Activated CD4-positive, alpha-beta T cell treated with anti-CD3 and anti-CD28 coated beads, Interleukin-2, amount 50 U/mL, for 4 hours (primary cell): ENCODE data around the gene CCDC148.
"Not testable (repeated sequence)": the region's sequence is repeated elsewhere in the genome, so short reads cannot be mapped to it uniquely, and the experiment has no call there.

Experiments
- DNase-seq, 2 experiments: peaks; one replicate each; pipeline ENCODE4 v3.0.0-alpha.2; 2020

The CCDC148 gene

GRCh38 chr2:158413581-158413980, 43.0 kb downstream of the CCDC148 start:
- no peak for DNase-seq

DNA sequence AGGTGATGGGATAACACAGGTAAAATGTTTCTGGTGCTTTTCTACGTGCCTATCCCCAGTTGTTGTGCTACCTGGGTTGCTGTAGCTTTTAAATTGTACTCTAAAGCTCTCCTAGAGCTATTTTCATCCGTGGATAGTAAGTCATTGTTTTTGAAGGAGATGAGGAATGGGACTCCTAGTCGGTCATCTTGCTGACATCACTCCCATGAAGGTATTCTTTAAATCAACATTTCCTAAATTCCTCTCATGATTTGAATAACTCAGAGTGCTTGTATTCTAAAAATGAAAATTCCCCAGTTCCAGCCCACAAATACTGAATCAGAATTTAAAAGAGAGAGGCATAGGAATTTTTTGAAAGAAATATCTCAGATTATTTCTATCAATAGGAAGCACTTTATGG, 44.3 kb downstream of the CCDC148 start:
- DNase-seq = no peak

DNA sequence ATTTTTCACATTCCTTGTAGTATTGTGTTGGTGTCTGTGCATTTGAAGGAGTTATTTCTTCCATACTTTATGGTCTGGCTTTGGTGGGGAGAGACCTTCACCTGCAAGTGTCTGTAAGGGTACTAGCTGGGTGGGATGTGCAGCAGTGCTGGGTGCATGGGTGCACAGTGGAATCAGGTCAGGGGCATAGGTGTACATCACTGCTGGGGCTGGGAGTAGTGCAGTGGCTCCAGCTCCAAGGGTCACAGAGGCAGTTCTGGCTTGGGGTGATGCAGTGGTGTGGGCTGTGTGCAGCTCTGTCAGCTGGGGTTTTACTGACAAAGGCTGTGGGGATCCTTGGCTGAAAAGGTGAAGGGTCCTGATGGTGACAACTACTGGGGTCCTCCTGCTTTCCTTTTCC, 44.8 kb downstream of the CCDC148 start:
- no peak for DNase-seq

GRCh38 chr2:158410132-158410531, 46.4 kb downstream of the CCDC148 start:
- DNase-seq = no peak

- no peak for DNase-seq
Observed at GRCh38 chr2:158407031-158407430, 49.5 kb downstream of the CCDC148 start.

- DNase-seq = no peak
Observed at GRCh38 chr2:158405341-158405740, 51.2 kb downstream of the CCDC148 start.

DNA sequence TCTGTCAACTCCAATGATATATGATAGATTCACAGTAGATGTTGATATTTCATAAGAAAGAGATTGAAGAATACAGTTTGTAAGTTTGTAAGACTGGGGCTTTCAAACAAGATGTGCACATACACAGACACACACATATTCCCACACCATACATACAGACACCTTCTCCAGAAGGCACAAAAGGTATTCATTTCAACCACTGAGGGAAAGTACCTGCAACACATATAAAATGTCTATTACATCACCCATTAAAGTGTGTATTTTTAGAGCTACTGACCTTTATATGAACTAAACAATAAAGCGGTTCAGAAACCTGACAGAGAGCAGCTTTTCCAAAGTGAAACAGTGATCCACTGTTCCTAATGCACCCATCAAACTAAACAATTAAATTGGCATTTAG, 53.3 kb downstream of the CCDC148 start:
- no peak for DNase-seq

- DNase-seq = no peak
Observed at GRCh38 chr2:158402665-158403064, 53.9 kb downstream of the CCDC148 start.

DNA sequence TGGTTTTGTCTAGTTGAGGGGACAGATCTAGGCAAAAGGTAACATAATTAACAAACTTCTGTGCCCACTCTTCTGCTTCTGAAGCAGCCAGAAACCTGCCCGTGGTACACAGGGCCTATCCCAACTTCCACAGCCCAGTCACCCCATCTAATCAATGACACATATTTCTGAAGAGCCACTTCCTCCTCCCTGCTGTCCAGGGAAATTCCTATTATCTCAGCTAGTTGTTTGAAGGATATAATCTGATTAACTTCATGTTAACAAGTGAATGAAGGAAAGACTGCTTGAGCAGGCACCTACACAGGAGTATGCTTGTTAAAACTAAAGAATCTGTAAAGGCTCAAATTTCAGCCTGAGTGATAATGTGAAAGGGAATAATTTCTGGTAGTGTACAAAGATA, 61.4 kb downstream of the CCDC148 start:
- no peak for DNase-seq

DNA sequence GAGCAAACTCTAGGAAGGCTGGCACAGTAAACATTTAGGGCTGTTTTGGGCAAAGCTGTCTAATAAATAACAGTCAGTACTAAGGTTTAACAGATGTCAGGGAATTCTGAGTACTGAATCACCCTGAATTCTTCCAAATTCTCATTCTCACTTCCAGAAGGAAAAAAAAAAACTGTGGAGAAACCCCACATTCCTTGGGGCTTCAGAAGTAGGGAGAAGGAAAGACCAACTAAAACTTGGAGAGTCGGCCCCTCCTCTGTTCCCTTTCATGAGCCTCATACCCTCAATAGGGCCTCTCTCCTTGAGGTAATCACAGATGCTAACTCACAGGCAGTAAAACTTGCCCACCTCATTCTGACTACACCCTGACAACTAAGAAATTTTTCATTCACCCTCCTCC, 62.1 kb downstream of the CCDC148 start:
- DNase-seq = no peak

DNA sequence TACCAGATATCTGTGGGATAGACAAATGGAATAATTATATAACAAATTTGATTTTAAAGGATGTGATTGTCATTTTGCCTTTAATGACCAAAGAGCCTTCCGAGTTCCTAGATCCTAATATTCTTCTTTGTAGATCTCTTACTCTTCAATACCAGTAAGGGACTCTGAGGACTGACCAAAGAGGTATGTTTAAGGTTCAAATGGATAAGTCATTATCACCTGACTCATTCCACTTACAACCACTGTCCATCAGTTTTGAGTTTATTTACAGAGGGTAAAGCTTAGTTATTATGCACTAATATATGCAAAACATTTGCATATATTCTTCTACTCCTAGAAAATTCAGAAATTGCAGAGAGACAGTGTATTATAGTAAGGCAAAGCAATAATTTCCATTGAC, 62.7 kb downstream of the CCDC148 start:
- no peak for DNase-seq

DNA sequence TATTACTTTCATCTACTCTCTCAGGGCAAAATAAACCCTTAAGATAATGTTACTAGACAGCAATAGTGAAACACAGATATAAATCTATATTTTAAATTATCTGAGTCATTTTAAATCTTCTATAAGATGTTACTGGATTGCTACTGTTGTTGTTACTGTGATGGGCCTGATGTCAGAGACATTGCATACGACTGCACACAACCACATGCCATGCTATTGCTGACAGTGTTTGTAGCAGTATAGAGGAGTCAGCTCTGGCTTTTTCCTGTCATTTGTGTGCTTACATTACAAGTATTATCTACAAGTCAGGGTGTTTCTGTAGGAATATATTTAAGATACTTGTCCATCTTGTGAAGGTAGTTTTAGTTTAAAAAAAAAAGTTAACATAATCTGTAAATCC, 63.9 kb downstream of the CCDC148 start:
- no peak for DNase-seq

DNA sequence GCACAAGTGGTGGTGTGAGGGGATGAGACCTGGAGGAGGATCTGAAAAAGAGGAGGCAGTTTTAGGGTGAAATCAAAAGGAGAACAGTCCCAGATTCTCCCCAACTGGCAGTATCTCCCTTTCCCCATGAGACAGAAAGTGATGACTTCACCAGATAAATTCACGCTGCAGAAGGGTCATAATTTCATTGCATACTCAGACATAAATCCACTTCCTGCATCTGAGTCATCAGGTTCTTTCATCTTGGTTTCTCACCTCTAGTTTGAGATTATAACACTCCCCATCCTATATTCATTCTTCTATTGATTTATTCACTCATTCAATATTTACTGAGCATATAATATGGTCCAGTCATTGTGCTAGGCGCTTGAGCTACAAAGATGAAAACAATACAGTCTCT, 64.7 kb downstream of the CCDC148 start:
- no peak for DNase-seq

GRCh38 chr2:158391361-158391760, 65.2 kb downstream of the CCDC148 start:
- DNase-seq = no peak

- no peak for DNase-seq
Observed at GRCh38 chr2:158388159-158388558, 68.4 kb downstream of the CCDC148 start.

DNA sequence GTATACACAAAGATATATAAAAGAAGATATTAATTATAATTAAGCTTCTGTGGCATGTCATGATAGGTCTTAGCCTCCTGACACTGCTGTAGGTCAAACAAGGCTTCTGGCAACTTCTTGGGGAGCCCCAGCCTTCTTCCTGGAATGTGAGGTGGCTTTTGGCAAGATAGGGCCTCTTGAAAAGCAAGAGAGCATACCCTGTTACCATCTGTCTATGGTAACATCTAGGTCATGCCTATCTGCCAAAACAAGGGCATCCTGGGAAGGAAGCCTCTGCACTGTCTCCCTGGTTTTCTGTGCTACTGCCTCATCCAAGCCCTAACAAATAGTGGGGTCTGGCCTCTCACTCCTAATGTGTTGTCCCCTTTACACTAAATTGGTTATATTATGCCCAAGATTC, 70.9 kb downstream of the CCDC148 start:
- DNase-seq = no peak

DNA sequence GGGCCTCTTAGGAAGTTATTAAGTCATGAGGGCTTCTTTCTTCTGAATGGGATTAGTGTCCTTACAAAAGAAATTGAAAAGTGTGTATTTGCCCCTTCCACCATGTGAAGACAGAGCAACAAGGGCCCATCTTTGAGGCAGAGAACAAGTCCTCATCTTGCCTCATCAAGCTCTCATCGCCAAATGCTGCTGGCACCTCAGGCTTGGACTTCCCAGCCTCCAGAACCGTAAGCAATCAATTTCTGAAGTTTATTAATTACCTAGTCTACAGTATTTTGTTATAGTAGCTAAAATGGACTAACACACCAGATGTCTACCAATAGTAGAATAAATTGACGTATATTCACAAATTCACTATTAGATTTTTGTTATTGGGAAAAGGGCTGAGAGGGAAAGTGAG, 74.6 kb downstream of the CCDC148 start:
- DNase-seq = no peak

DNA sequence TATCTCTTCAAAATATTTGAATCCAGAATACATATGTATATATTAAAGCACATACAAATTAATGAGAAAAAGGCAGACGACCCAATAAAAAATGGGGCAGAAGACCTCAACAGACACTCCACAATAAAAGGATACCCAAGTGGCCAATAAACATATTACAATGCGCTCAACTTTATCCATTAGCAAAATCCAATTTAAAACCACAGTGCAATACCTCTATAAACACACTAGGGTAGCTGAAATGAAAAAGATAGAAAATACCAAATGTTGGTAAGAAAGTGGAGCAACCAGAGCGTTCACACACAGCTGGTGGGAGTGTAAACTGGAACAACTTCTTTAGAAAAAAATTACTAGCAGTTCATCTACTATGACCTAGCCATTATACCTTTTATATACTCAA, 75.3 kb downstream of the CCDC148 start:
- DNase-seq = no peak

GRCh38 chr2:158380746-158381145, 75.8 kb downstream of the CCDC148 start:
- DNase-seq = no peak

GRCh38 chr2:158378926-158379325, 77.6 kb downstream of the CCDC148 start:
- DNase-seq = no peak

DNA sequence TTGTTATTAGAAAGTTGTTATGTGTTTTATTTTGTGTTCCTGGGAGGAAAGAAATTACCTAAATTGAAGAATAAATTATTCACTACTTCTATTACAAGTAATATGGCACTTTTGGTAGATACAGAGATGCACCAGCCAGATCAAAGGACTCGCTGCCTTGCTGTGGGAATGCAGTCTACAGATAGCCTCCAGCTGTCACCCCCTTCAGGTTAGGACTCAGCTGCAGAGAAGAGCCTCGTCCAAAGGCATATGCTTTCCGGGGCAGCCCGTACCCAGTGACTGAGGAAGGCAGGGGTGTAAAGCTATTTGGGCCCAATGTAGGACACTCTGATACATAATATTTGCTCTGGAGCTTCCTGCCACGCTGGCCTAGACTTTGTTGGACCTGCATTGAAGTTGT, 90.2 kb downstream of the CCDC148 start:
- DNase-seq = no peak

GRCh38 chr2:158359846-158360245, 96.7 kb downstream of the CCDC148 start:
- no peak for DNase-seq

DNA sequence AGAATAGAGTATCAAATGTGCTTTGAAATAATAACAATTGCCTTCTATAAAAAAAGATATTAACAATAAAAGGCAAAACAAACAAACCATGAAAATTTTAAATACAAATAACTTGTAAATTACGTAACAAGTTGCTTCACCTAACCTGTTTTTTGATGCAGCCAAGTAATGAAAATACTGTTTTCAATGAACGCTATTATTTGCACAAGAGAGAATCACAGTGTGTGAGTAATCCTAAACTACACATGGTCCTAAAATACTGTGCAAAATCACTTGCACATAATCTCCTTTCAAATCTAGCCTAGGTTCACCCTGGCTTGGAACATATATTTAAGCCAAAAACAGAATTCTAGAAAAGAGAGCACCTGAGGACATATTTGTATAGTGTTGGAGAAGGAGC, 98.9 kb downstream of the CCDC148 start:
- DNase-seq = no peak

DNA sequence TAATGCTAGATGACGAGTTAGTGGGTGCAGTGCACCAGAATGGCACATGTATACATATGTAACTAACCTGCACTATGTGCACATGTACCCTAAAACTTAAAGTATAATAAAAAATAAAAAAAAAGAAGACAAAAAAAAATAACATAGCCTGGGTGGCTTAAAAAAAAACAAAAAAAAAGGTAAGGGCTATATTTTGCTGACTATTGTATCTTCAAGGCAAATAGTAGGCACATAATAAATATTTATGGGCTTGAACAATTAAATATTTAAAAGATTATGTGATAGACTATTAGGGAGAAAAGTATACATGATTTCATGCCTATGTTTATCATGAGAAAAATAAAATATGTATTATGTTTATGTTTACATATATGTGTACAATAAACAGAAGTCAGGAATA, 99.4 kb downstream of the CCDC148 start:
- no peak for DNase-seq

DNA sequence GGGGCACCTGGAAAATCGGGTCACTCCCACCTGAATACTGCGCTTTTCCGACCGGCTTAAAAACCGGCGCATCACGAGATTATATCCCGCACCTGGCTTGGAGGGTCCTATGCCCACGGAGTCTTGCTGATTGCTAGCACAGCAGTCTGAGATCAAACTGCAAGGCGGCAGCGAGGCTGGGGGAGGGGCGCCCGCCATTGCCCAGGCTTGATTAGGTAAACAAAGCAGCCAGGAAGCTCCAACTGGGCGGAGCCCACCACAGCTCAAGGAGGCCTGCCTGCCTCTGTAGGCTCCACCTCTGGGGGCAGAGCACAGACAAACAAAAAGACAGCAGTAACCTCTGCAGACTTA, 105.1 kb downstream of the CCDC148 start:
- DNase-seq = not testable (repeated sequence)

GRCh38 chr2:158350751-158351465, 105.6 kb downstream of the CCDC148 start:
- not testable (repeated sequence) for DNase-seq
